Osteoblast (primary cell): ENCODE measurements around the gene SIX2. TPM values are rescaled to one million over a fixed set of nuclear protein-coding genes. Genes with fewer than 3 reads are reported as not detected.

Source experiments
- DNase-seq: peaks from one replicate; pipeline ENCODE4 v3.0.0; 2011; ENCODE audit warnings: low spot score, mixed read lengths; ENCODE audit not compliant: insufficient read length; ENCODE audit errors: missing footprints
- H2AFZ ChIP-seq: 2 replicates; pipeline ENCODE4 v1.6.0; 2011; ENCODE audit warnings: mild to moderate bottlenecking, low read length
- H3K27ac ChIP-seq: 2 replicates; pipeline ENCODE4 v1.5.1; 2011; ENCODE audit warnings: mild to moderate bottlenecking, low read depth, low read length, moderate library complexity
- H3K27me3 ChIP-seq: 2 replicates; pipeline ENCODE4 v1.6.0; 2012; ENCODE audit warnings: mild to moderate bottlenecking, control low read depth, inconsistent platforms, low read length, moderate library complexity; ENCODE audit not compliant: insufficient read depth
- H3K36me3 ChIP-seq: 2 replicates; pipeline ENCODE4 v1.5.1; 2011; ENCODE audit warnings: mild to moderate bottlenecking, low read length, control low read depth, moderate library complexity; ENCODE audit not compliant: insufficient read depth
- H3K4me1 ChIP-seq: 2 replicates; pipeline ENCODE4 v1.5.1; 2011; ENCODE audit warnings: mild to moderate bottlenecking, low read length, control low read depth, moderate library complexity; ENCODE audit not compliant: insufficient read depth
- H3K4me2 ChIP-seq: 2 replicates; pipeline ENCODE4 v1.6.0; 2011; ENCODE audit warnings: mild to moderate bottlenecking, low read length; ENCODE audit not compliant: insufficient read depth
- H3K4me3 ChIP-seq: fragments of 200-600 bp; sonication (generic); 3 replicates; pipeline ENCODE4 v1.5.1; 2012; ENCODE audit warnings: mild to moderate bottlenecking, low read length, inconsistent platforms; ENCODE audit not compliant: insufficient read depth
- H3K79me2 ChIP-seq: 2 replicates; pipeline ENCODE4 v1.6.0; 2012; ENCODE audit warnings: mild to moderate bottlenecking, low read length, control low read depth, inconsistent platforms; ENCODE audit not compliant: insufficient read depth
- H3K9me3 ChIP-seq: 2 replicates; pipeline ENCODE4 v1.5.1; 2011; ENCODE audit warnings: low read depth, low read length, control low read depth
- H4K20me1 ChIP-seq: 2 replicates; pipeline ENCODE4 v1.6.0; 2012; ENCODE audit warnings: mild to moderate bottlenecking, low read length, control low read depth; ENCODE audit not compliant: insufficient read depth
- CTCF ChIP-seq: IDR thresholded peaks from 2 replicates; pipeline ENCODE4 v1.5.1; 2011; ENCODE audit warnings: mild to moderate bottlenecking, low read depth, low read length, moderate library complexity; ENCODE audit errors: extremely low read depth
- total RNA-seq: library from RNA; depleted of rRNA; stranded (reverse); fragments of >200 nt; gene quantifications from 2 replicates; pipeline ENCODE4 v1.2.3, GENCODE V29; 2012

SIX2 gene
- total RNA-seq, result 14.8 and 15.9 TPM in 2 replicates

GRCh38 chr2:45009303-45009927, at the start of gene SIX2:
Gene SIX2 (minus strand): TSS chr2:45009452. CDS start chr2:45009110, 342 bp downstream.
- no peak for TF ChIP-seq CTCF
- peaks cover 4% of the 10 kb centered on the region for H3K36me3 ChIP-seq
- peak within 1 kb of the TSS; percentile 98 for H3K4me2 ChIP-seq
- H4K20me1 ChIP-seq, result peaks cover 15% of the 10 kb centered on the region
- peaks cover 44% of the 10 kb centered on the region for H3K79me2 ChIP-seq
- H3K4me1 ChIP-seq, result peaks cover 29% of the 10 kb centered on the region
- peak within 1 kb of the TSS; percentile 86 for H3K4me3 ChIP-seq
- peak; percentile 100 for DNase-seq
- H3K9me3 ChIP-seq, result no peaks in the 10 kb centered on the region
- no peaks in the 10 kb centered on the region for H3K27me3 ChIP-seq
- H3K27ac ChIP-seq, result peak within 1 kb of the TSS; percentile 93
- H2AFZ ChIP-seq, result peak within 1 kb of the TSS; percentile 97

GRCh38 chr2:45055162-45055605, 45.9 kb upstream of the SIX2 start:
- Histone ChIP-seq H3K27ac (no peak overlapping the region), H3K36me3 (no peaks in the 10 kb centered on the region), H3K27me3 (no peaks in the 10 kb centered on the region), H3K79me2 (no peaks in the 10 kb centered on the region), H4K20me1 (no peaks in the 10 kb centered on the region), H2AFZ (no peak overlapping the region), H3K4me3 (no peak overlapping the region), H3K9me3 (no peaks in the 10 kb centered on the region), H3K4me1 (no peaks in the 10 kb centered on the region), H3K4me2 (no peak overlapping the region)
- no peak for DNase-seq
- no peak for TF ChIP-seq CTCF

DNA sequence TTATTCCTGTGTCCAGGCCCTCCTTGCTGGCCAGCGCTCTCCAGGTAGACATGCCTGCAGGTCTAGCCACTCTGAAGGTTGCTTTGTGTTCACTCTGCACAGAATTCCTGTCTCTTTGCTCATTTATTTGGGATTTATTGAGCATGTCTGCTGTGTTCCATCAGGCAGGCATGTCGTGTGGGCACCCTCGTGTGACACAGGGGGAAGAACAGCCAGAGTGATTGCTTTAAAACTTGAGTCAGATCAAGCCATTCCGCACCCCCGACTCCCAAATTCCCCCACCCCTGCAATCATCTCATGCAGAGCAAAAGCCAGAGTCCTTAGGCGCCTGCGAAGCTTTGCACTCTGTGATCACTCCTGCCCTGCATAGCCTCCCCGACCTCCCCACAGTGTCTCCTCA, 44.7 kb upstream of the SIX2 start:
- Histone ChIP-seq H4K20me1 (no peaks in the 10 kb centered on the region), H3K4me2 (no peak overlapping the region), H3K36me3 (no peaks in the 10 kb centered on the region), H3K27me3 (no peaks in the 10 kb centered on the region), H3K79me2 (no peaks in the 10 kb centered on the region), H3K4me3 (no peak overlapping the region), H3K27ac (no peak overlapping the region), H2AFZ (no peak overlapping the region), H3K4me1 (no peaks in the 10 kb centered on the region), H3K9me3 (no peaks in the 10 kb centered on the region)
- no peak for DNase-seq
- TF ChIP-seq CTCF, result no peak

DNA sequence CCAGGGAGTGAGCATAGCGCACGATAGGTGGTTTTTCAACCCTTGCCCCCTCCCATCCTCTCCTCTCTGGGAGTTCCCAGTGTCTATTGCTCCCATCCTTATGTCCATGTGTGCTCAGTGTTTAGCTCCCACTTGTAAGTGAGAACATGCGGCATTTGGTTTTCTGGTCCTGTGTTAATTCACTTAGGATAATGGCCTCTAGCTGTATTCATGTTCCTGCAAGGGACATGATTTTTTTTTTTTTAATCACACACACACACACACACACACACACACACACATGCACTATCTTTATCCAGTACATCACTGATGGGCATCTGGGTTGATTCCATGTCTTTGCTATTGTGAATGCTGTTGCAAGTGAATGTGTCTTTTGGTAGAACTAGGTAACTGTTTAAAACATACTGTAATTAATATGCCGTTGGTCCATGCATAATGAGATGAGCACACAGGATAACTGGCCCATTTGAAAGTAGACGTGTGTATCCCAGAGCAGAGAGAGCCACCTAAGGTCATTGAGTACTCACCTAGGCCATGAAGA, 43.2 kb upstream of the SIX2 start:
- no peak for TF ChIP-seq CTCF
- Histone ChIP-seq H3K9me3 (no peaks in the 10 kb centered on the region), H3K4me3 (no peak overlapping the region), H3K27me3 (no peaks in the 10 kb centered on the region), H3K4me1 (peaks cover 5% of the 10 kb centered on the region), H4K20me1 (no peaks in the 10 kb centered on the region), H3K27ac (no peak overlapping the region), H3K36me3 (no peaks in the 10 kb centered on the region), H2AFZ (no peak overlapping the region), H3K4me2 (no peak overlapping the region), H3K79me2 (no peaks in the 10 kb centered on the region)
- DNase-seq, result peak; percentile 44
